Left forelimb (tissue), 1 donor: ENCODE data around the gene EPC2.
"Not testable (repeated sequence)": the region's sequence is repeated elsewhere in the genome, so short reads cannot be mapped to it uniquely, and the experiment has no call there.

ENCODE experiments used
- DNase-seq: peaks from one replicate; pipeline ENCODE4 v3.0.0-alpha.2; 2018; ENCODE audit warnings: low spot score

Gene EPC2

GRCh38 chr2:148726228-148726627 is 81.7 kb downstream of the EPC2 start:
- no peak for DNase-seq

GRCh38 chr2:148730085-148730484 is 85.5 kb downstream of the EPC2 start:
- no peak for DNase-seq

GRCh38 chr2:148737742-148738141 is 93.2 kb downstream of the EPC2 start:
- no peak for DNase-seq

GRCh38 chr2:148739454-148740105 is 95.0 kb downstream of the EPC2 start:
- DNase-seq = no peak

GRCh38 chr2:148742373-148742772 is 97.8 kb downstream of the EPC2 start:
- no peak for DNase-seq

DNA sequence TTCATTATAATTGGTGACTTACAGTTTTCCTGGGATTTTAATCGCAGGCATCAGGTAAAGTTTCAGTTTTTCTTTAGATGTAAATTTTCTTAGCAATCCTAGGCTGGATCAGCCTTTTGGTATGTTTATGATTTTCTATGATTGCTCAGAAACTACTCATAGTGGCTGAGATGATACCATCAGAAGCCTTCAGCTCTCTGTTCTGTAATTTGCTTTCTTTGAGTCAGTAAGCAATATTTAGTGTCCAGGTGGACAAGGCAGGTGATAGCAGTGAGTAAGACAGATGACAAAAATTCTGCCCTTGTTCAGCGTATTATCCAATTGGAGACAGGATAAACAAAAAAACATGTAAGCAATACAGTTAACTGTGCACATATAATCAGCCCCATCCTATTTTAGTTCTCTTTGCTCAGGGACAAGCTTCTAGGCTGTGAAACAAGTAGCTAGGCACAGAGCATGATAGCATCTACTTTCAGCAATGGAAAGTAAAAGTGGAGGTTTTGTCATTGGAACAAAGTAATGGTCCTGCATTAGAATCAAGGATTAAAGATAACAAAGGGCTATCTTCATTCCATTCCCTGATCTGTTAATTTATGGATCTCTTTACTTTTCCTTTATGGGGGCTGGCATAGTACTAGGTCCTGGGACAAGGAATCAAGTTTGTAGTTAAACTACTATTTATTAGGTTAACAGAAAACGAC is 100.8 kb downstream of the EPC2 start:
- no peak for DNase-seq

- no peak for DNase-seq
Observed at GRCh38 chr2:148746973-148747372, 102.4 kb downstream of the EPC2 start.

DNA sequence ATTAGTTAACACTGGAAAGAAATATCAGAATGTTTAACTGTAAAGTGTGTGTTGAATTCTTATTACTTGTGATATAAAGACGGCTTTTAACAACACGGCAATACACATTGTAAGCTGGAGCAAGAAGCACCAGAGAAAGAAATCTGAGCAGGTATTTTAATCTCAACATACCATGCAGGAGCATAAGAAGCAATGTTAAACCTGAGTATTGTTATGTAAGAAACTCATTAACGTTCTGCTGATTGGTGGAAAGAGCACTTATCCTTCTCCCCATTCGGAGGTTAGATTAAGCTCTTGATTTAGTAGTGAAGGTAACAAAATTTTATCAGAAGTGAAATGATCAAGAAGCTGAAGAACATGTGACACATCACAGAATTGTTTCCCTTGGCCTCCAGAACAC is 107.4 kb downstream of the EPC2 start:
- no peak for DNase-seq

GRCh38 chr2:148752977-148753376 is 108.4 kb downstream of the EPC2 start:
- DNase-seq = no peak

DNA sequence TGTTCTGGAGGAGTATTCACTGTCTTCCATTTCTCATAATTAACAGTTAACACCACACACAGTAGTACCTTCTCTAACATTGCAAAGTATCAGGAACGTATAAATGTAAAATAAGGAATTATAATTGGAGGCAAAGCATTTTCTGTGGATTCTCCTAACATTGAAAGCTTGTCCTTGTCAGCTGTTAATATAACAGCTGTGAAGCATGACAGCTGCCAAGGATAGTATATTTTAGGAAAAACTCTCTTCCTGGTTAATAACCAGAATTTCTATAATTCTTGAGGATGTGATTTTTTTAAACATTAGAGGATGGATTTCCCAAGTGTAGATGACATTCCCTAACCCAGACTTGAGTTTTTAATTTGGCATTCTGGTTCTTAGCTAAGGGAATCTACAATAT is 110.3 kb downstream of the EPC2 start:
- no peak for DNase-seq

GRCh38 chr2:148756292-148756975 is 111.9 kb downstream of the EPC2 start:
- DNase-seq = no peak

- DNase-seq = no peak
Observed at GRCh38 chr2:148764815-148765214, 120.3 kb downstream of the EPC2 start.

- DNase-seq = no peak
Observed at GRCh38 chr2:148770047-148770446, 125.5 kb downstream of the EPC2 start.

DNA sequence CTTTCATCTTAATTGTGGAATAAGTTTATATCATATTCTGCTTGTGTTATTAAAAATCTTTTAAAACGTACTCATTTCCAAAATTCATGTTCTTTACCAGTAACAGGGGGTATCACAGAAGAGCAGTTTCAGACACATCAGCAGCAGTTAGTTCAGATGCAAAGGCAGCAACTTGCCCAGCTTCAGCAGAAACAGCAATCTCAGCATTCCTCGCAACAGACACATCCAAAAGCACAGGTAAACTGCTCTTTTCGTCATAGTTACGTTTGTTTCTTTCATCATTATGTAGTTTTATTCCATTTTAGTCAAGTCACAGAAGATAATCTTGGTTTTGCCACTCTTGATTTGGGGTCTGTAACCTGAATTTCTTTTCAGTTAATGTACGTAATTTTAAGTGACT is 137.0 kb downstream of the EPC2 start:
- no peak for DNase-seq

DNA sequence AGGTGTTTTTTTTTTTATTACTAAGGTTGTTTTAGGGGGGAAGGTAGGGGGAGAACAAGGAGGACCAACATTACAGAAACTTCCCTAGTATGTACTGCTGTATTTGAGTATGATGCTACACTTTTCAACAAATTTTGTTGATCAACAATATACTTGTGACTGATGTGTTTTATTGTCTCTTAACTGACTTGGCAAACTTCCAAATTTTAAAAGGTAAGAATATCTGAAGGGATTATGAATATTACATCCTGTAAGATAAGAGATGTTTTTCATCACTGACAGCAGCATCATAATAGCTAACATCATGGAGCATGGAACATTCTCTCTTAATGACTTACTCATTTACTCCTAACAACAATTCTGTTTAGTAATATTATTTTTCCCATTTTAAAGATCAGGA is 144.5 kb downstream of the EPC2 start:
- DNase-seq = no peak

DNA sequence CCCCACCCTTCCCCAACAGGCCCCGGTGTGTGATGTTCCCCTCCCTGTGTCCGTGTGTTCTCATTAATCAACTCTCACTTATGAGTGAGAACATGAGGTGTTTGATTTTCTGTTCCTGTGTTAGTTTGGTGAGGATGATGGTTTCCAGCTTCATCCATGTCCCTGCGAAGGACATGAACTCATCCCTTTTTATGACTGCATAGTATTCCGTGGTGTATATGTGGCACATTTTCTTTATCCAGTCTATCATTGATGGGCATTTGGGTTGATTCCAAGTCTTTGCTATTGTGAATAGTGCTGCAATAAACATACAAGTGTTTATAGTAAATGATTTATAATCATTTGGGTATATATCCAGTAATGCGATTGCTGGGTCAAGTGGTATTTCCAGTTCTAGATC is 145.6 kb downstream of the EPC2 start:
- DNase-seq = not testable (repeated sequence)

DNA sequence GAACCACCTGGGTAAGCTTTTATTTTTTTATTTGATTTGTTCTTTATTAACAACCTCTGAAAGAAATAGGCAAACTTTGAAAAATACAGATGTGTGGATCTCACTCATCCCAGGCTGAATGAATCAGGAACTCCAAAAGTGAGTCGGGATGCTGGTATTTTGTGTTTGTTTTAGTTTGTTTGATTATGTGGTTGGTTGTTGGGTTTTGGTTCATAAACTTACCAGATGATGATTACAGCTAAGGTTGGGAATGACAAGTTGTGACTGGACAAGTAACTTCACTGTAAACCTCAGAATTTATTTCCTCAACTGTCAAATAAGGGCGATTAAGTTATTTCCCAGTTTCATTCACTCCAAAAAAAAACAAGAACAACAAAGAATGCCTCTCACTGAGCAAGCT is 150.0 kb downstream of the EPC2 start:
- no peak for DNase-seq

GRCh38 chr2:148796735-148797512 is 152.4 kb downstream of the EPC2 start:
- no peak for DNase-seq

- no peak for DNase-seq
Observed at GRCh38 chr2:148802448-148803220, 158.1 kb downstream of the EPC2 start.

DNA sequence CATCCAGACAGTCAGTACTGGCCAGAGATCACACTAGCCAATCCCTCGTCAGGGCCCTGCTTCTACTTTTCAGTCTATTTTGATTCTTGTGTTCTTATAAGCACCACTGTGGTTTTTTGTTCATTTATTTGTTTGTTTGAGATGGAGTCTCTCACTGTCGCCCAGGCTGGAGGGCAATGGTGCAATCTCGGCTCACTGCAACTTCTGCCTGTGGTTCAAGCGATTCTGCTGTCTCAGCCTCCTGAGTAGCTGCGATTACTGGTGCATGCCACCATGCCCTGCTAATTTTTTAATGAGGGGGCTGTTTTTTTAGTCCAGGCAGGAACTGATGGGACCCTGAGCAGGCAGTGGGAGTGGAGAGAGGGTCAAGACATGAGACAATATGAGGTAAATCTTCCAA is 165.5 kb downstream of the EPC2 start:
- no peak for DNase-seq

- DNase-seq = no peak
Observed at GRCh38 chr2:148812306-148812705, 167.8 kb downstream of the EPC2 start.

DNA sequence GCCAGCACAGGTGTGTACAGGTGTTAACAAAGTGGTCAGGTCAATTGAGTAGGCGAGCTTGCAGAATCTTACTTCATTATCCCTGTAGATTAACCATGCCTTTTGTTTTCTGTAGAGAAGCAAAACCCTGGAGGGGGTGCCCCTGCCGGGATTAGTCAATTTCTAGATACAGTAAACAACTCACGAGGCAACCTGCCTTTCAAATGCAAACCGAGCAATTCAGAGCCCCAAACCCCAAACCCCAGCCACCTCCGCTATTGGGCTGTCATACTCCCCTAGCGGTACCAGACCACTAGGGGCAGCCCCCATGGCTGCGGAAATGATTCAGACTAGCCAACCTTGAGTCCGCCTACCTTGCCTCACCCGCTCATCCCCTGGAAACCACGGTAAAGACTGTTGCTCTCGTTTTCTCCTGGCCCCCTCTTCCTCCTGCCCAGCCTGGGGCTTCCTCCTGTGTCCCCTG is 169.1 kb downstream of the EPC2 start:
- no peak for DNase-seq
